ENCODE results near the gene FNDC3A. TPM values are rescaled to one million over a fixed set of nuclear protein-coding genes. Genes with fewer than 3 reads are reported as not detected.
A peak's percentile ranks its signal among the peaks of the same experiment; 100 is the strongest.

The FNDC3A gene
- total RNA-seq (10 to 100 TPM; 68.5 to 70.2 TPM), polyA plus RNA-seq (10 to 100 TPM; 14.9 to 26.2 TPM)
- long read RNA-seq, donor 1, partial matches to known transcripts, result 22 of 42 reads
- long read RNA-seq, donor 1, other reads (novel, unspliced or antisense), result 18 of 42 reads
- long read RNA-seq, donor 2, full-length matches to known transcripts, result 5 of 30 reads
- long read RNA-seq, donor 2, partial matches to known transcripts, result 18 of 30 reads
- long read RNA-seq, donor 2, other reads (novel, unspliced or antisense), result 7 of 30 reads

GRCh38 chr13:48975856-48976575 lies at the start of gene FNDC3A:
Gene FNDC3A (plus strand): TSS chr13:48975912. CDS start chr13:49006191, 30,279 bp downstream.
- H3K36me3 ChIP-seq (ENCODE audit: control insufficient read depth in 1 of 2, insufficient read depth in 2 of 2, low read length in 1 of 2), result no peaks in the 10 kb centered on the region
- intact Hi-C loops (cut with DNase I), result loop anchor here (2.0 to 10.0 kb wide), 4 partner anchors 84 to 161 kb away; no protein-coding TSS in a partner anchor
- no peaks in the 10 kb centered on the region for H3K9me3 ChIP-seq (ENCODE audit: control insufficient read depth, low read length)
- peak within 1 kb of the TSS; percentile 75 to 91 for H3K4me3 ChIP-seq (ENCODE audit: low read length in 2 of 2)
- DNase-seq (peak; percentile 90 to 94), ATAC-seq (ENCODE audit: low FRiP score) (peak; percentile 95)
- whole genome bisulfite sequencing, 2 donors, result 0% methylated on average over 59 to 86 of the region's 86 CpGs
- H3K27ac ChIP-seq (ENCODE audit: low read depth in 1 of 2, low read length in 2 of 2), result peak within 1 kb of the TSS; percentile 90 to 95
- H3K27me3 ChIP-seq (ENCODE audit: control insufficient read depth in 1 of 2, insufficient read depth in 2 of 2, low read length in 1 of 2), result no peaks in the 10 kb centered on the region
- peaks cover 3 to 8% of the 10 kb centered on the region in 2 donors for H3K4me1 ChIP-seq (ENCODE audit: control insufficient read depth in 1 of 2, insufficient read depth in 2 of 2, low read length in 2 of 2)

- Histone ChIP-seq H3K27ac (ENCODE audit: low read depth in 1 of 2, low read length in 2 of 2) (no peak overlapping the region), H3K9me3 (ENCODE audit: control insufficient read depth, low read length) (no peaks in the 10 kb centered on the region), H3K36me3 (ENCODE audit: control insufficient read depth in 1 of 2, insufficient read depth in 2 of 2, low read length in 1 of 2) (no peaks in the 10 kb centered on the region), H3K4me1 (ENCODE audit: control insufficient read depth in 1 of 2, insufficient read depth in 2 of 2, low read length in 2 of 2) (no peaks in the 10 kb centered on the region), H3K27me3 (ENCODE audit: control insufficient read depth in 1 of 2, insufficient read depth in 2 of 2, low read length in 1 of 2) (no peaks in the 10 kb centered on the region), H3K4me3 (ENCODE audit: low read length in 2 of 2) (no peak overlapping the region)
- 88 to 89% methylated on average over 5 of the region's 5 CpGs for WGBS, 2 donors
- ATAC-seq (ENCODE audit: low FRiP score) (no peak), DNase-seq (no peak)
- intact Hi-C loops (cut with DNase I), result no loop called here
Observed at GRCh38 chr13:48928757-48929430, 46.8 kb upstream of the FNDC3A start.

GRCh38 chr13:48930918-48931317 lies 44.8 kb upstream of the FNDC3A start:
- Histone ChIP-seq H3K4me3 (ENCODE audit: low read length in 2 of 2) (no peak overlapping the region), H3K9me3 (ENCODE audit: control insufficient read depth, low read length) (no peaks in the 10 kb centered on the region), H3K36me3 (ENCODE audit: control insufficient read depth in 1 of 2, insufficient read depth in 2 of 2, low read length in 1 of 2) (no peaks in the 10 kb centered on the region), H3K27ac (ENCODE audit: low read depth in 1 of 2, low read length in 2 of 2) (no peak overlapping the region), H3K27me3 (ENCODE audit: control insufficient read depth in 1 of 2, insufficient read depth in 2 of 2, low read length in 1 of 2) (no peaks in the 10 kb centered on the region), H3K4me1 (ENCODE audit: control insufficient read depth in 1 of 2, insufficient read depth in 2 of 2, low read length in 2 of 2) (no peaks in the 10 kb centered on the region)
- DNase-seq (no peak), ATAC-seq (ENCODE audit: low FRiP score) (no peak)
- 46 to 49% methylated on average over 1 of the region's 1 CpG for WGBS, 2 donors
- intact Hi-C loops (cut with DNase I), result no loop called here

GRCh38 chr13:48938308-48938943 lies 37.3 kb upstream of the FNDC3A start:
- Histone ChIP-seq H3K4me3 (ENCODE audit: low read length in 2 of 2) (no peak overlapping the region), H3K4me1 (ENCODE audit: control insufficient read depth in 1 of 2, insufficient read depth in 2 of 2, low read length in 2 of 2) (no peaks in the 10 kb centered on the region), H3K27me3 (ENCODE audit: control insufficient read depth in 1 of 2, insufficient read depth in 2 of 2, low read length in 1 of 2) (no peaks in the 10 kb centered on the region), H3K36me3 (ENCODE audit: control insufficient read depth in 1 of 2, insufficient read depth in 2 of 2, low read length in 1 of 2) (no peaks in the 10 kb centered on the region), H3K27ac (ENCODE audit: low read depth in 1 of 2, low read length in 2 of 2) (no peak overlapping the region), H3K9me3 (ENCODE audit: control insufficient read depth, low read length) (no peaks in the 10 kb centered on the region)
- no peak for ATAC-seq (ENCODE audit: low FRiP score)
- intact Hi-C loops (cut with DNase I), result no loop called here
- DNase-seq, result no peak

GRCh38 chr13:48939728-48940127 lies 36.0 kb upstream of the FNDC3A start:
- Histone ChIP-seq H3K27me3 (ENCODE audit: control insufficient read depth in 1 of 2, insufficient read depth in 2 of 2, low read length in 1 of 2) (no peaks in the 10 kb centered on the region), H3K36me3 (ENCODE audit: control insufficient read depth in 1 of 2, insufficient read depth in 2 of 2, low read length in 1 of 2) (no peaks in the 10 kb centered on the region), H3K4me1 (ENCODE audit: control insufficient read depth in 1 of 2, insufficient read depth in 2 of 2, low read length in 2 of 2) (no peaks in the 10 kb centered on the region), H3K9me3 (ENCODE audit: control insufficient read depth, low read length) (no peaks in the 10 kb centered on the region), H3K27ac (ENCODE audit: low read depth in 1 of 2, low read length in 2 of 2) (no peak overlapping the region), H3K4me3 (ENCODE audit: low read length in 2 of 2) (no peak overlapping the region)
- intact Hi-C loops (cut with DNase I), result no loop called here
- 94 to 98% methylated on average over 2 of the region's 2 CpGs for WGBS, 2 donors
- no peak for DNase-seq
- no peak for ATAC-seq (ENCODE audit: low FRiP score)

- Histone ChIP-seq H3K4me1 (ENCODE audit: control insufficient read depth in 1 of 2, insufficient read depth in 2 of 2, low read length in 2 of 2) (no peaks in the 10 kb centered on the region), H3K9me3 (ENCODE audit: control insufficient read depth, low read length) (no peaks in the 10 kb centered on the region), H3K27ac (ENCODE audit: low read depth in 1 of 2, low read length in 2 of 2) (no peak overlapping the region), H3K4me3 (ENCODE audit: low read length in 2 of 2) (no peak overlapping the region), H3K27me3 (ENCODE audit: control insufficient read depth in 1 of 2, insufficient read depth in 2 of 2, low read length in 1 of 2) (no peaks in the 10 kb centered on the region), H3K36me3 (ENCODE audit: control insufficient read depth in 1 of 2, insufficient read depth in 2 of 2, low read length in 1 of 2) (no peaks in the 10 kb centered on the region)
- 48 to 65% methylated on average over 2 of the region's 2 CpGs for WGBS, 2 donors
- ATAC-seq (ENCODE audit: low FRiP score) (no peak), DNase-seq (no peak)
- intact Hi-C loops (cut with DNase I), result no loop called here
Observed at GRCh38 chr13:48942131-48942530, 33.6 kb upstream of the FNDC3A start.

GRCh38 chr13:48944221-48944620 lies 31.5 kb upstream of the FNDC3A start:
- no peak for ATAC-seq (ENCODE audit: low FRiP score)
- no peak overlapping the region for H3K4me3 ChIP-seq (ENCODE audit: low read length in 2 of 2)
- no peaks in the 10 kb centered on the region for H3K9me3 ChIP-seq (ENCODE audit: control insufficient read depth, low read length)
- intact Hi-C loops (cut with DNase I), result no loop called here
- WGBS, 2 donors, result 34 to 43% methylated on average over 3 of the region's 3 CpGs
- H3K27me3 ChIP-seq (ENCODE audit: control insufficient read depth in 1 of 2, insufficient read depth in 2 of 2, low read length in 1 of 2), result no peaks in the 10 kb centered on the region
- no peaks in the 10 kb centered on the region for H3K4me1 ChIP-seq (ENCODE audit: control insufficient read depth in 1 of 2, insufficient read depth in 2 of 2, low read length in 2 of 2)
- H3K27ac ChIP-seq (ENCODE audit: low read depth in 1 of 2, low read length in 2 of 2), result peak overlapping the region in 1 of 2 donors; percentile 67
- no peaks in the 10 kb centered on the region for H3K36me3 ChIP-seq (ENCODE audit: control insufficient read depth in 1 of 2, insufficient read depth in 2 of 2, low read length in 1 of 2)
- DNase-seq, result no peak

GRCh38 chr13:48945626-48946025 lies 30.1 kb upstream of the FNDC3A start:
- Histone ChIP-seq H3K27ac (ENCODE audit: low read depth in 1 of 2, low read length in 2 of 2) (no peak overlapping the region), H3K9me3 (ENCODE audit: control insufficient read depth, low read length) (no peaks in the 10 kb centered on the region), H3K4me1 (ENCODE audit: control insufficient read depth in 1 of 2, insufficient read depth in 2 of 2, low read length in 2 of 2) (no peaks in the 10 kb centered on the region), H3K4me3 (ENCODE audit: low read length in 2 of 2) (no peak overlapping the region), H3K36me3 (ENCODE audit: control insufficient read depth in 1 of 2, insufficient read depth in 2 of 2, low read length in 1 of 2) (no peaks in the 10 kb centered on the region), H3K27me3 (ENCODE audit: control insufficient read depth in 1 of 2, insufficient read depth in 2 of 2, low read length in 1 of 2) (no peaks in the 10 kb centered on the region)
- ATAC-seq (ENCODE audit: low FRiP score), result no peak
- DNase-seq, result no peak
- 94 to 97% methylated on average over 1 of the region's 1 CpG for WGBS, 2 donors
- intact Hi-C loops (cut with DNase I), result no loop called here
